ENCODE results near the gene NOTCH3.

The NOTCH3 gene

GRCh38 chr19:15123031-15123890 is 77.5 kb downstream of the NOTCH3 start:
- no peak for DNase-seq (ENCODE audit: low spot score)

- DNase-seq (ENCODE audit: low spot score) = no peak
Observed at GRCh38 chr19:15122331-15123030, 78.3 kb downstream of the NOTCH3 start.

GRCh38 chr19:15120135-15121026 is 80.4 kb downstream of the NOTCH3 start:
- no peak for DNase-seq (ENCODE audit: low spot score)

- DNase-seq (ENCODE audit: low spot score) = no peak
Observed at GRCh38 chr19:15118789-15119494, 81.9 kb downstream of the NOTCH3 start.

DNA sequence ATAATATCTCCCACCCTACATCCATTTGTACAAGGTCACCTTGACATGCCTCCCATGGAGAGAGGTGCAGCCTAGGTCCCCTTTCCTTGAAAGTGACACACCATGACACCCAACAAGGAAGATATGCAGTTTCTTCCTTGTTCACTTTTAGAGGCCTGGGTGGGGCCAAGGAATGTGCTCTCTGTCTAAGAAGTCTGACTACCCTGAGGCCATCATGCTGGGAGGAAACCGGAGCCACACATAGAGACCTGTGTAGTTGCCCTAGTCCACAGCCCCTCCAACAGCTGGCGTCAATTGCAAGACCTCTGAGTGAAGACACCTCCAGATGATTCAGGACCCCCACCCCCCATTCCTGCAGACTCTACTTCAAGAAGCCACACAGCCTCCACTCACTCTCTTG is 82.5 kb downstream of the NOTCH3 start:
- no peak for DNase-seq (ENCODE audit: low spot score)

DNA sequence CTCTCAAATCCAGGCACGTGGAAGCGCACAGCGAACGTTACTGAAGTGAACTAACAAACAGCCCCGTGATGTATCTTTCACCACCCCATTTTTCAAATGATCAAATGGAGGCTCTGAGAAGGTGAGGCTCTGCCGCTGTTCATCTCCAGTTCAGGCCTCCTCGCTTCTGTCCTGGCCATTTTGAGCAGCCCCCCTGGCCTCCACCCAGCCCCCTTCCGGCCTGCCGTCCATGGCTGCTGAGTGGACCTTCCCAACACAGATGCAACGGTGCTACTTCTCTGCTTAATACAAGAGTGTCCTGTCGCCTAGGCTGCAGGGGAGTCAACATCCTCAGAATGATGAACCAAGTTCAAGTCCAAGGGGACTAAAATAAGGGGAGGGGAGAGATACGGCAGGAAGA is 83.9 kb downstream of the NOTCH3 start:
- no peak for DNase-seq (ENCODE audit: low spot score)

DNA sequence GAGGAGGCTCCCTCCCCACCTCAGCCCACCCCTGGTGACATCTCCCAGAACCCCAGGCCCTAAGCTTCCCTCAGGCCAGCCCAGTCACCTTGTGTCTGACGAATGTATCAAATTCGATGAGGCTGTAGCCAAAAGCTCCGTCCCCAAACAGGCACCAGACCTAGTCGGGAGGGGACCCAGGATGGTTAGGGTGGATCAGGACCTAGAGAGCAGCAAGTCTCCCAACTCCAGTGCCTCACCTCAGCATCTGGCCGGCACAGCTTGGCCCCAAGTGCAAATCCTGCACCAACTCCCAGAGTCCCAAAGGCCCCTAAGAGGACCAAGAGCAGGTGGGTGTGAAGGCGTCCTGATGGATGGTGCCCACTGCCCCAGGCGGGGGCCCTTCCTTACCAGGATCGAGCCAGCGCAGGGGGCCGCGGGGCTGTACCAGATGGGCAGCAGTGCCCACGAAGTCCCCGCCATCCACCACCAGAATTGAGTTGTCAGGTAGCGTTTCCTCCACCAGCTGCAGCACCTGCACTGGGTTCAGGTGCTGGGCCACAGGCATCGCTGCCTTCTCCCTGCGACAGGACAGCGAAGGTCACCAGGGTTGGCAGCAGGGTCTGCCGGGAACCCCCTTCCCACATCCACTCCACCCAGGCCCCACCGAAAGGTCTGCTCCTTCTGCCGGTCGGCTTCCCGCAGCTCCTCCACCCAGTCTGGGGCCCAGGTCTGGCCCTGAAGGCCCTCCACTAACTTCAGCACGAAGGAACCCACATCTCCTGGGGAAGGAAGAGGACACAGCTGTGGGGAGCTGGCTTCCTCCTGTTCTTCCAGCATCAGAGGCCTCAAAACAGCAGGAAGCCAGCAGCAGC is 84.8 kb downstream of the NOTCH3 start:
- no peak for DNase-seq (ENCODE audit: low spot score)

DNA sequence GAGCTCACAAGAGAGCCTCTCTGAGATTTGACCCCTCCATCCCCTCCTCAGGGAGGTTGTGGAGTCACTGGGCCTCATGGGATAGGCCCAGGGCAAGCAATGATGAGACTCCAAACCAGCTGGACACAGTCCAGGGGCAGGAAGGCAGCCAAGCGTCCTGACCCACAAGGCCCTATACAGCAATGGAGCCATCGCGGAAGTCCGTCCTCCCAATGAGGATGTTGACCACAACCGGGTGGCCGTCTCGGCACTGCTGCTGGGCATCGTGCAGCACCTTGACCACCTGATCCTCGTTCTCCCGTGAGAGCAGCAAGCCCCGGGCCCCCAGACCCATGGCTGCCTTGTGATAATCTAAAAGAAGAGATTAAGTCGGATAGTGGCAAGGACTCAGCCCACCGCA is 85.7 kb downstream of the NOTCH3 start:
- no peak for DNase-seq (ENCODE audit: low spot score)

DNA sequence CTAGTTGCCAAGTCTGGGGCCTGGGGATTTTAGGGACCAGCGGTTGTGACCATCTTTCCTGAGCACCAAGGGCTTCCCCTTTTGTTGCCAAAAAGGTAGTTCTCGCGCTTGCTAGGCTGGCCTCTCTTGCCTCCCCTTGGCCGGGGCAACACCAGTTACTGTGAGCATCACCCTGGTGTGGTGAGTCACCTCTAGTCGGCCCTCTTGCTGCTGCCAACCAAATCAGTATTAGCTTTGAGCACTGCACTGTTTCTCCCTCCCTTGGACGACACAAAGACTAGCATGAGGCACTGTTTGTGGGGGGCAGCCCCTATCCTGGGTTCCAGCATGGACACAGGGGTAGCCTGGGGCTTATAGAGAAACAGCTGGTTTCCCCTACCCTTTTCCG is 86.6 kb downstream of the NOTCH3 start:
- DNase-seq (ENCODE audit: low spot score) = no peak

DNA sequence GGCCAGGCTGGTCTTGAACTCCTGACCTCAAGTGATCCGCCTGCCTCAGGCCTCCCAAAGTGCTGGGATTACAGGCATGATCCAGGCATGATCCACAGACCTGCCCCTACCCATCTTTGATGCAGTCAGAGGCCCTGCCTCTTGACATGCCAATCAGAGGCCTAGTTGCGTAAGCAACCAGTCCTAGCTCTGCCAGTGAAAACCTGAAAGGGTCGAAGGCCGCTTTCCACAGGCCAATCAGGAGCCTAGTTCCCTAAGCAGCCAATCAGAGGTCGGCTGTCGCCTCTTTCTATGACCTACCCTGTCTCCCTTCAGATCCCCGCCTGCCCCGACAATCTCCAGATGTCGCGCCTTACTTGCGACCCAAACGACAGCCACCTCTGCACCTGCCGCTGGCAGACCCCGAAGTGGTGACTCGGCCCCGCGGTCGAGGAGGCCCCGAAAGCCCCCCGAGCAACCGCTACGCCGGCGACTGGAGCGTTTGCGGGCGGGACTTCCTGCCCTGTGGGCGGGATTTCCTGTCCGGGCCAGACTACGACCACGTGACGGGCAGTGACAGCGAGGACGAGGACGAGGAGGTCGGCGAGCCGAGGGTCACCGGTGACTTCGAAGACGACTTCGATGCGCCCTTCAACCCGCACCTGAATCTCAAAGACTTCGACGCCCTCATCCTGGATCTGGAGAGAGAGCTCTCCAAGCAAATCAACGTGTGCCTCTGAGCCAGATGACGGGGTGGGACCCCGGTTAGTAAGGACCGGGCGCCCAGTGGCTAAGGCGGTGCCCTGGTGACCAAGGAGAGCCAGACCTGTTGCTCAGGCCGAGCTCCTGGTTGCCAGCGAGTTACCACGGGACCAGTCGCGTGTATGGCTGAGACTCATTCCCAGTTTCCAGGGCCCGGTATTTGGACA is 87.3 kb downstream of the NOTCH3 start:
- DNase-seq (ENCODE audit: low spot score) = no peak

DNA sequence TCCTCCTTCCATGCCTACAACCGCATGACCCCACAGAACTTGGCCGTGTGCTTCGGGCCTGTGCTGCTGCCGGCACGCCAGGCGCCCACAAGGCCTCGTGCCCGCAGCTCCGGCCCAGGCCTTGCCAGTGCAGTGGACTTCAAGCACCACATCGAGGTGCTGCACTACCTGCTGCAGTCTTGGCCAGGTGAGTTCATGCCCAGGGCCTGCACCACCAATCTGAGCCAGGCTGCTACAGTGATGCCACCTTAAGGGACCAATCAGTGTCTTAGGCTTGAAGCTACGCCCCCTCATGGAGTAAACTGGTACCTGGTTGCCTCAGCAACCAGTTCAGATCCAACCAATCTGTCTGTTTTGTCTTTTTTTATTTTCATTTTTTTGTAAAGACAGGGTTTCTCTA is 88.4 kb downstream of the NOTCH3 start:
- DNase-seq (ENCODE audit: low spot score) = no peak

DNA sequence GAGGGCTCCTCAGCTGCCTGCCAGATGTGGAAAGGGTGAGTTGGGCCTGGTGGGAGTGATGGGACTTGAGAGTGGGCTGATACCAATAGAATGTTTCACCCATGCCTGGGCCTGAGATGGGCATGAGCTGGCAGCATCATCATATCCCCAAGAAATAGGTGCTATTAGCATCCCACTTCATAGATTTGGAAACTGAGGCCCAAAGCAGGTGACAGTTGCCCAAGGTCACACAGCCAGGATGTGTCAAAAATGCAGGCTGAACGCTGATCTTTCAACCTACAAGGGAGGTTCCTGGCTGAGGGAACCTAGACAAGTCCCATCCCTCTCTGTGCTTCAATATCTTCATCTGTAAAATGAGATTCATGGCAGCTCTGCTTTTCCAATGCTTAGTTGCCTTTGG is 89.0 kb downstream of the NOTCH3 start:
- no peak for DNase-seq (ENCODE audit: low spot score)

DNA sequence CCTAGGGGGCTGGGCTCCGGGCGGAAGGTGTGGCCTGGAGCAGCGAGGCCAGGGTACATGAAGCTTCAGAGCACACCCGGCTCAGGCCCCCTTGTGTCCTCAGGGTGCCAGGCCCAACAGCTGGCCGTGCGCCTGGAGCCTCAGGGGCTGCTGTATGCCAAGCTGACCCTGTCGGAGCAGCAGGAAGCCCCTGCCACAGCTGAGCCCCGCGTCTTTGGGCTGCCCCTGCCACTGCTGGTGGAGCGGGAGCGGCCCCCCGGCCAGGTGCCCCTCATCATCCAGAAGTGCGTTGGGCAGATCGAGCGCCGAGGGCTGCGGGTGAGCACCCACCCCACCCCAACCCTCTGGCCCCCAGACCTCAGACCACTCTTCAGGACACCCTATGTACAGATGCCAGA is 90.4 kb downstream of the NOTCH3 start:
- DNase-seq (ENCODE audit: low spot score) = no peak

DNA sequence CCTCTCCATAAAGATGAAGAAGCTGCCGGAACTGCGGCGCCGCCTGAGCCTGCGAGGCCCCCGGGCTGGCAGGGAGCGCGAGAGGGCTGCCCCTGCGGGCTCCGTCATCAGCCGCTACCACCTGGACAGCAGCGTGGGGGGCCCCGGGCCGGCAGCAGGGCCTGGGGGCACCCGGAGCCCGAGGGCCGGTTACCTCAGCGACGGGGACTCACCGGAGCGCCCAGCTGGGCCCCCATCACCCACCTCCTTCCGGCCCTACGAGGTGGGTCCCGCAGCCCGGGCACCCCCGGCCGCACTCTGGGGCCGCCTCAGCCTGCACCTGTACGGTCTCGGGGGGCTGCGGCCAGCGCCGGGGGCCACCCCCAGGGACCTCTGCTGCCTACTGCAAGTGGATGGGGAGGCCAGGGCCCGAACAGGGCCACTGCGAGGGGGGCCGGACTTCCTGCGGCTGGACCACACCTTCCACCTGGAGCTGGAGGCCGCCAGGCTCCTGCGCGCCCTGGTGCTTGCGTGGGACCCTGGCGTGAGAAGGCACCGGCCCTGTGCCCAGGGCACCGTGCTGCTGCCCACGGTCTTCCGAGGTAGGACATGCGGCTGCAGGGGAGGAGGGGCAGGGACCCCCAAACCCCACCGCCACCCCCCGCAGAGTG is 90.9 kb downstream of the NOTCH3 start:
- DNase-seq (ENCODE audit: low spot score) = no peak

Data from D341Med (cell line).